Naive thymus-derived CD4-positive, alpha-beta T cell (primary cell): ENCODE measurements around the gene LYRM4. TPM values are rescaled to one million over a fixed set of nuclear protein-coding genes. Genes with fewer than 3 reads are reported as not detected.
A peak's percentile ranks its signal among the peaks of the same experiment; 100 is the strongest.

Experiments used
- ATAC-seq: fragments of 150-1000 bp; cut with Tn5 transposase; 2 replicates; pipeline ENCODE4 v1.10.0; 2021; ENCODE audit warnings: mild to moderate bottlenecking, moderate library complexity
- CTCF ChIA-PET: fragments of 350-600 bp; sonication (Branson Sonifier 250); formaldehyde crosslinking; loops from one replicate; lab custom pipeline; 2021; ENCODE audit warnings: antibody characterized with exemption; lab: Charles Lee
- POLR2A ChIA-PET: fragments of 350-600 bp; sonication (Branson Sonifier 250); formaldehyde crosslinking; loops from one replicate; lab custom pipeline; 2021; ENCODE audit warnings: antibody characterized with exemption, inconsistent platforms; lab: Charles Lee
- DNase-seq, 9 donors: peaks; one replicate each; pipeline versions ENCODE4 v3.0.0 to v3.0.0-alpha.2; 2020 to 2022; ENCODE audit warnings: mixed read lengths in 1 of 9
- H3K27ac ChIP-seq: one replicate; pipeline ENCODE4 v1.7.0; 2013; ENCODE audit warnings: mild to moderate bottlenecking, low read depth, low read length, moderate library complexity
- H3K27me3 ChIP-seq, 2 donors: one replicate each; pipeline ENCODE4 v1.7.0; 2013; ENCODE audit warnings: low read length in 2 of 2, mild to moderate bottlenecking in 2 of 2, moderate library complexity in 2 of 2; ENCODE audit not compliant: control insufficient read depth in 2 of 2, insufficient read depth in 2 of 2
- H3K36me3 ChIP-seq, 3 experiments: 1 replicate in 2 of 3; 2 replicates in 1 of 3; pipeline ENCODE4 v1.7.0; 2013; ENCODE audit warnings: low read length in 3 of 3, mild to moderate bottlenecking in 3 of 3, moderate library complexity in 1 of 3; ENCODE audit not compliant: insufficient read depth in 3 of 3, control insufficient read depth in 2 of 3
- H3K4me1 ChIP-seq, 2 donors: one replicate each; pipeline ENCODE4 v1.7.0; 2013; ENCODE audit warnings: low read length in 2 of 2, mild to moderate bottlenecking in 2 of 2, moderate library complexity in 1 of 2; ENCODE audit not compliant: control insufficient read depth in 2 of 2, insufficient read depth in 2 of 2
- H3K4me3 ChIP-seq: 2 replicates; pipeline ENCODE4 v1.7.0; 2013; ENCODE audit warnings: mild to moderate bottlenecking, low read length
- H3K9me3 ChIP-seq, 3 experiments: 1 replicate in 2 of 3; 2 replicates in 1 of 3; pipeline ENCODE4 v1.7.0; 2013; ENCODE audit warnings: low read length in 3 of 3; ENCODE audit not compliant: control insufficient read depth in 2 of 3
- H3K27ac Mint-ChIP-seq, 9 donors: one replicate each; pipeline ENCODE4 v1.8.0; 2020 to 2022; ENCODE audit warnings: mixed read lengths in 9 of 9, mild to moderate bottlenecking in 8 of 9, moderate library complexity in 5 of 9, inconsistent platforms in 2 of 9
- H3K27me3 Mint-ChIP-seq, 5 donors: one replicate each; pipeline ENCODE4 v1.8.0; 2021 to 2022; ENCODE audit warnings: mixed read lengths in 5 of 5, mild to moderate bottlenecking in 1 of 5
- H3K36me3 Mint-ChIP-seq, 5 donors: one replicate each; pipeline ENCODE4 v1.8.0; 2020 to 2022; ENCODE audit warnings: mixed read lengths in 5 of 5, mild to moderate bottlenecking in 3 of 5, inconsistent platforms in 1 of 5
- H3K4me1 Mint-ChIP-seq, 7 donors: one replicate each; pipeline ENCODE4 v1.8.0; 2020 to 2022; ENCODE audit warnings: mixed read lengths in 7 of 7, mild to moderate bottlenecking in 3 of 7, inconsistent platforms in 1 of 7
- H3K4me3 Mint-ChIP-seq, 10 donors: one replicate each; pipeline ENCODE4 v1.8.0; 2020 to 2022; ENCODE audit warnings: mild to moderate bottlenecking in 10 of 10, mixed read lengths in 10 of 10, moderate library complexity in 6 of 10, inconsistent platforms in 2 of 10
- H3K9me3 Mint-ChIP-seq, 11 donors: one replicate each; pipeline ENCODE4 v1.8.0; 2020 to 2022; ENCODE audit warnings: mixed read lengths in 11 of 11, mild to moderate bottlenecking in 4 of 11, inconsistent platforms in 1 of 11, moderate library complexity in 1 of 11
- intact Hi-C, 2 donors: fragments of 100-400 bp; cut with micrococcal nuclease; formaldehyde crosslinking; loops; one replicate each; pipeline ENCODE4 v1.15.1; 2023
- polyA plus RNA-seq, 2 donors: library from polyadenylated mRNA; unstranded; fragments of 300-500 nt; fragmentation: Illumina TruSeq; gene quantifications; one replicate each; pipeline ENCODE4 v1.2.3, GENCODE V29; 2021
- total RNA-seq, 6 experiments: library from RNA in 5 of 6; stranded (reverse) in 5 of 6; gene quantifications; 1 replicate in 5 of 6; 2 replicates in 1 of 6; pipeline ENCODE4 v1.2.3 and lab custom pipeline; 2021 to 2026

LYRM4 gene
- total and polyA plus RNA-seq, 7 experiments from 2014 or later: 15.1 to 61.6 (median 24.4) TPM

GRCh38 chr6:5126214-5126613 is 134.5 kb downstream of the LYRM4 start:
- intact Hi-C loops: no loop called here
- DNase-seq (no peak), ATAC-seq (no peak)
- Histone ChIP-seq H3K4me3 (no peak overlapping the region), H3K9me3 (no peaks in the 10 kb centered on the region), H3K27ac (no peak overlapping the region), H3K4me1 (no peaks in the 10 kb centered on the region), H3K36me3 (no peaks in the 10 kb centered on the region), H3K27me3 (no peaks in the 10 kb centered on the region)
- peaks cover 0 to 15% (median 6%) of the 10 kb centered on the region in 7 donors for H3K4me1 Mint-ChIP-seq
- peaks cover 0 to 19% (median 4%) of the 10 kb centered on the region in 5 donors for H3K36me3 Mint-ChIP-seq
- H3K9me3 Mint-ChIP-seq: peaks cover 0 to 1% (median 0%) of the 10 kb centered on the region in 11 donors
- H3K4me3 Mint-ChIP-seq: no peak overlapping the region
- H3K27me3 Mint-ChIP-seq: no peaks in the 10 kb centered on the region
- POLR2A ChIA-PET: no interaction called here
- H3K27ac Mint-ChIP-seq: no peak overlapping the region
- CTCF ChIA-PET: interaction anchor here (0.6 kb wide), 1 partner anchor 11 kb away, joined by 3 read pairs; no protein-coding TSS in a partner anchor

- POLR2A ChIA-PET: no interaction called here
- no peaks in the 10 kb centered on the region for H3K27me3 Mint-ChIP-seq
- H3K4me3 Mint-ChIP-seq: no peak overlapping the region
- DNase-seq (no peak), ATAC-seq (no peak)
- CTCF ChIA-PET: no interaction called here
- Histone ChIP-seq H3K4me1 (no peaks in the 10 kb centered on the region), H3K27me3 (no peaks in the 10 kb centered on the region), H3K9me3 (no peaks in the 10 kb centered on the region), H3K27ac (no peak overlapping the region), H3K36me3 (no peaks in the 10 kb centered on the region), H3K4me3 (no peak overlapping the region)
- H3K4me1 Mint-ChIP-seq: peaks cover 0 to 15% (median 6%) of the 10 kb centered on the region in 7 donors
- H3K27ac Mint-ChIP-seq: no peak overlapping the region
- intact Hi-C loops: no loop called here
- peaks cover 0 to 1% (median 0%) of the 10 kb centered on the region in 11 donors for H3K9me3 Mint-ChIP-seq
- peaks cover 0 to 19% (median 4%) of the 10 kb centered on the region in 5 donors for H3K36me3 Mint-ChIP-seq
Observed at GRCh38 chr6:5125152-5126006, 135.4 kb downstream of the LYRM4 start.

GRCh38 chr6:5124526-5124925 is 136.2 kb downstream of the LYRM4 start:
- H3K4me1 Mint-ChIP-seq: peaks cover 0 to 11% (median 6%) of the 10 kb centered on the region in 7 donors

GRCh38 chr6:5123296-5124143 is 137.2 kb downstream of the LYRM4 start:
- H3K27me3 Mint-ChIP-seq: no peaks in the 10 kb centered on the region

More at GRCh38 chr6:5124526-5124925, 136.2 kb downstream of the LYRM4 start:
- ChIA-PET POLR2A (no interaction called here), CTCF (no interaction called here)
- Histone ChIP-seq H3K9me3 (no peaks in the 10 kb centered on the region), H3K27me3 (no peaks in the 10 kb centered on the region), H3K27ac (no peak overlapping the region), H3K4me3 (no peak overlapping the region), H3K36me3 (no peaks in the 10 kb centered on the region), H3K4me1 (no peaks in the 10 kb centered on the region)
- Mint-ChIP-seq H3K36me3 (peaks cover 0 to 17% (median 2%) of the 10 kb centered on the region in 5 donors), H3K27ac (no peak overlapping the region), H3K4me3 (no peak overlapping the region), H3K9me3 (peaks cover 0 to 1% (median 0%) of the 10 kb centered on the region in 11 donors), H3K27me3 (no peaks in the 10 kb centered on the region)
- DNase-seq: no peak
- no peak for ATAC-seq
- intact Hi-C loops: no loop called here

GRCh38 chr6:5122504-5123112 is 138.1 kb downstream of the LYRM4 start:
- ATAC-seq (no peak), DNase-seq (no peak)
- peaks cover 0 to 1% (median 0%) of the 10 kb centered on the region in 11 donors for H3K9me3 Mint-ChIP-seq
- POLR2A ChIA-PET: no interaction called here
- intact Hi-C loops: no loop called here
- H3K27me3 Mint-ChIP-seq: no peaks in the 10 kb centered on the region
- peak overlapping the region in 1 of 9 donors; percentile 55 for H3K27ac Mint-ChIP-seq
- H3K4me3 Mint-ChIP-seq: no peak overlapping the region
- H3K27me3 ChIP-seq: no peaks in the 10 kb centered on the region
- H3K4me1 ChIP-seq: no peaks in the 10 kb centered on the region
- H3K36me3 ChIP-seq: no peaks in the 10 kb centered on the region
- H3K4me3 ChIP-seq: no peak overlapping the region
- H3K27ac ChIP-seq: no peak overlapping the region
- CTCF ChIA-PET: no interaction called here
- H3K4me1 Mint-ChIP-seq: peaks cover 0 to 2% (median 0%) of the 10 kb centered on the region in 7 donors
- H3K9me3 ChIP-seq: no peaks in the 10 kb centered on the region
- H3K36me3 Mint-ChIP-seq: peaks cover 0 to 10% (median 0%) of the 10 kb centered on the region in 5 donors

More at GRCh38 chr6:5123296-5124143, 137.2 kb downstream of the LYRM4 start:
- H3K9me3 ChIP-seq: no peaks in the 10 kb centered on the region
- peaks cover 0 to 1% (median 0%) of the 10 kb centered on the region in 11 donors for H3K9me3 Mint-ChIP-seq
- H3K4me3 ChIP-seq: no peak overlapping the region
- ATAC-seq (peak; percentile 22), DNase-seq (no peak)
- no peak overlapping the region for H3K4me3 Mint-ChIP-seq
- peaks cover 0 to 3% (median under 1%) of the 10 kb centered on the region in 7 donors for H3K4me1 Mint-ChIP-seq
- POLR2A ChIA-PET: no interaction called here
- CTCF ChIA-PET: no interaction called here
- intact Hi-C loops: no loop called here
- no peak overlapping the region for H3K27ac ChIP-seq
- no peaks in the 10 kb centered on the region for H3K27me3 ChIP-seq
- H3K27ac Mint-ChIP-seq: no peak overlapping the region
- H3K36me3 Mint-ChIP-seq: peaks cover 0 to 10% (median 0%) of the 10 kb centered on the region in 5 donors
- H3K4me1 ChIP-seq: no peaks in the 10 kb centered on the region
- no peaks in the 10 kb centered on the region for H3K36me3 ChIP-seq

- no peaks in the 10 kb centered on the region for H3K9me3 ChIP-seq
- POLR2A ChIA-PET: no interaction called here
- no peaks in the 10 kb centered on the region for H3K27me3 Mint-ChIP-seq
- H3K36me3 ChIP-seq: no peaks in the 10 kb centered on the region
- H3K27me3 ChIP-seq: no peaks in the 10 kb centered on the region
- intact Hi-C loops: no loop called here
- H3K36me3 Mint-ChIP-seq: peaks cover 0 to 10% (median 0%) of the 10 kb centered on the region in 5 donors
- peak overlapping the region in 1 of 9 donors; percentile 30 for H3K27ac Mint-ChIP-seq
- H3K9me3 Mint-ChIP-seq: peaks cover 0 to 1% (median 0%) of the 10 kb centered on the region in 11 donors
- DNase-seq (no peak), ATAC-seq (no peak)
- H3K4me3 Mint-ChIP-seq: no peak overlapping the region
- CTCF ChIA-PET: no interaction called here
- H3K27ac ChIP-seq: no peak overlapping the region
- no peak overlapping the region for H3K4me3 ChIP-seq
- H3K4me1 Mint-ChIP-seq: peaks cover 0 to 2% (median 0%) of the 10 kb centered on the region in 7 donors
- H3K4me1 ChIP-seq: no peaks in the 10 kb centered on the region
Observed at GRCh38 chr6:5121956-5122355, 138.8 kb downstream of the LYRM4 start.
